HG03097 (cell line): ENCODE results near the gene SMIM12.

Source experiments
- ATAC-seq: cut with Tn5 transposase; IDR thresholded peaks from one replicate; pipeline ENCODE4 v1.9.1; 2021; ENCODE audit not compliant: unreplicated experiment, low FRiP score

The SMIM12 gene, protein sequence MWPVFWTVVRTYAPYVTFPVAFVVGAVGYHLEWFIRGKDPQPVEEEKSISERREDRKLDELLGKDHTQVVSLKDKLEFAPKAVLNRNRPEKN

DNA sequence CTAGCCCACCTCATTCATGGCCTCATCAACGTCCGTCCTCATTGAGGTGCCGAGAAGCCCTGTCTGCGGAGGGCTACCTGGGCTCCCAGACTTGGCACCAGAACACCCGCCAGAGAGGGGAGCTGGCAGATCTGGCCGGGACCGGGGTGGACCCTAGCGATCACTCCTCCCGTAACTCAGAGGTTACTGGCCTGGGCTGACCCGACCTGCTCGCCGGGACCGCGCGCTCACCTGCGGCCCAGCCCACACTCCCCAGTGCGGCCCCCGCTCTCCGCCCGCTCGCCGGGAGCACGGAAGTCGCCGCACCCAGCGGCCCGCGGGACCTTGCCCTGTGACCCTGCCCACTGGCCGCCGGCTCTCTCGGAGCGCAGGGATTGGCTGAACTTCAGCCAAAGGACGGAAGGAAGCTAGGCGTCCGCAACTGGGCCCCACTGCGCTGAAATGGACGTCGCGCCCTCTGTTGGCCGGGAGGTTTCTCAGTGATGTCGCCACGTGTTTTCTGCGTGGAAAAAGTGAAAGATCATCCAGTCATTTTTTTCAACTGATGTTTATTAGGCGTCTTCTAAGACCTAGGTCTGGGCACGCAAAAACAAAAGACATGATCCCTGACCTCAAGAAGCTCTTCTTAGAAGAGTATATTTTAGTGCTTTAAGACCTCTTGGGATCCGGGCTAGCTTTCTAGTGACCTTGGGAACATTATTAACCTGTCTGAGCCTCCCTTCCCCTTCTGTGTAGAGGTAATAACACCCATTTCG lies at the start of gene SMIM12:
Gene SMIM12 (minus strand): TSS at position 304 of the 755 bp plus-strand sequence. CDS start 3,772 bp downstream, outside the sequence.
- ATAC-seq, result peak; percentile 94

DNA sequence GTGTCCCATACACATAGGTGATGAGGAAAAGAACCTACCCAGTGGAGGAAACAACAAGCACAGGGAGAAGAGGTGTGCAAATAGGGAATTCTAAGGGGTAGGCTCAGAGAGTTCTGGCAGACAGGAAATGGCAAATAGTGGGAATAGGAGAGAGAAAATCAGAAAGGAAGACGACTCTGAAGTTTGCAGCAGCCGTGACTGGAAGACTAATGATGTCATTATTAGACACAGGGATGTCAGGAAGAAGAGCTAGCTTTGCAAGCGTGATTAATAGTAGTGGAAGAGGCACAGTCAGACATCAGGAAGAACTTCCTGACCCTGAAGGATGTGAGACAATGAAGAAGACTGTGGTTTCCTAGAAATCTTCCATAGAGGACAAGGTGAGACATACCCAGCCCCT lies 48.8 kb upstream of the SMIM12 start:
- ATAC-seq, result no peak

DNA sequence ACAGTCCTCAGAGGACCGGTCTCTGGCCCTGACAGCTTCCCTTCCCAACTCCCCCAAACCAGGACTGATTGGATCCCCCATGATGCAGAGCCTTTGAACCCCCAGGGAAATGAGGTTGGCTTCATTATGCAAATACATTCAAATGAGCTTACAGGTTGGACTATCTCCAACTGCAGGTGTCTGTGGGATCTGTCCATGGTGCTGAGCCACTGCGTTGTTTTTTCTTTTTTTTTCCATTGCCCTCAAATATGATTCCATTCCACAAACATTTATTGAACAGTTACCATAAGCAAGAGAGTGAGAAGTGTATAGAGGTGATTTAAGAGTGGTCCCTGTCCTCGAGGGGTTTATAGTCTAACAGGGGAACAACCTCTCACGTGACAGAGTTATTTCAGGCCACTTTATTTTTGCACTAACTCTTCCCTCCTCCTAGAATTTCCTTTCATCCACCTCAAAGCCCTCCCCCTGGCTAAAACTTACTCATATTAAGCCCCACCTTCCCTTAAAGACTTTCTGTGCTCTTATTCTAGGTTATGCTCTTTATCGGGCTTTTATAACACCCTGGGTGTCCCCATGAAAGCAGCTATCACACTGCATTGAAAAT lies 48.0 kb upstream of the SMIM12 start:
- no peak for ATAC-seq

DNA sequence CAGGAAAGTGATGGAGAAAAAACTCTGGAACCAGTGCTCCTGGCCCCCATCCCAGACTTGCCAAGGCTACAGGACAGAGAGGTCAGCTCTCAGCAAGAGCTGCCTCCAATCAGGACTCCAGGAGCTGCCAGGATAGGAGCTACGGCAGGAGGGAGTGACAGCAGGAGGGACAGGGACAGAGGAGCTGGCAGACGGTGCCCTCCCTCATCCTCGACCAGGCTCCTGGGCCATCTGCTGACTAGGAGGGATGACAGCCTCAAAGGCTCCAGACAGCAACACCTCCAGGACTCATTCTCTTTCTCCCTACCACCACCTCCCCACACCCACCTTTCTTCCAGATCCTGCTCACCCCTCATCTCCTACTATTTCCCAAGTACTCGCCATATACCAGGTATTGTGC lies 47.2 kb upstream of the SMIM12 start:
- ATAC-seq, result no peak

DNA sequence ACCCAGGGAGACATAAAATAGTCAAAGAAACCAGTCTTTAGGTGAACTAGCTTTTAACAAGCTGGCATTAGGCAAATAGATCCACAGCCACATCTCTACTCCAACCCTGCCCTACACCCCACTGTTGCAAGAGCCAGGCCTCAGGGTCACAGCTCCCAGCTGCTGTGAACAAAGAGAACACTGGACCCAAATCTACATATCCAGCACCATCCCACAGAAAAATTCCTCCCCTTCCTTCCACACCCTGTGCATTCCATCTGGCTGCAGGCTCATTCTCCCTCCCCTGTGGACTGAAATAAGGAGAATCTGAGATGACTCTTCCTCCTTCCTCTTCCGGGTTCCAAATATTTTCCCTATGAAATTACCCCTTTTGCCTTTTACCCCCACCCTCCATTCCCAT lies 46.7 kb upstream of the SMIM12 start:
- ATAC-seq, result no peak

DNA sequence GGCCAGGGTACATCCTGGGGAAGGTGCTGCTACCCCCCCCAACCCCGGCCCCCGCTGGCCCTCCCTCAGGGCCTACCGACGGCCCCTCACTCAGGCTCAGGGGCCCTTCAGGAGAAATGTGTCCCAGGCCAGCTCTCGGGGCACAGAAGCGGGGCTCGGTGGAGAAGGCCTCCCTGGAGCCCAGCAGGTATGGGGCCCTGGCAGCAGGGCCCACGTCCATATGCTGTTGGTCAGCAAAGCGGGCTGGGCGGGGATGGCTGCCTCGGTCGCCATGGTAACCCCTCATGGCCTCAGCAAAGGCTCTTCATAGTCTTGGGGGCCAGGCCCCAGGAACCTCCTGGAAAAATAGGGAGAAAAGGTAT lies 45.5 kb upstream of the SMIM12 start:
- ATAC-seq, result no peak

DNA sequence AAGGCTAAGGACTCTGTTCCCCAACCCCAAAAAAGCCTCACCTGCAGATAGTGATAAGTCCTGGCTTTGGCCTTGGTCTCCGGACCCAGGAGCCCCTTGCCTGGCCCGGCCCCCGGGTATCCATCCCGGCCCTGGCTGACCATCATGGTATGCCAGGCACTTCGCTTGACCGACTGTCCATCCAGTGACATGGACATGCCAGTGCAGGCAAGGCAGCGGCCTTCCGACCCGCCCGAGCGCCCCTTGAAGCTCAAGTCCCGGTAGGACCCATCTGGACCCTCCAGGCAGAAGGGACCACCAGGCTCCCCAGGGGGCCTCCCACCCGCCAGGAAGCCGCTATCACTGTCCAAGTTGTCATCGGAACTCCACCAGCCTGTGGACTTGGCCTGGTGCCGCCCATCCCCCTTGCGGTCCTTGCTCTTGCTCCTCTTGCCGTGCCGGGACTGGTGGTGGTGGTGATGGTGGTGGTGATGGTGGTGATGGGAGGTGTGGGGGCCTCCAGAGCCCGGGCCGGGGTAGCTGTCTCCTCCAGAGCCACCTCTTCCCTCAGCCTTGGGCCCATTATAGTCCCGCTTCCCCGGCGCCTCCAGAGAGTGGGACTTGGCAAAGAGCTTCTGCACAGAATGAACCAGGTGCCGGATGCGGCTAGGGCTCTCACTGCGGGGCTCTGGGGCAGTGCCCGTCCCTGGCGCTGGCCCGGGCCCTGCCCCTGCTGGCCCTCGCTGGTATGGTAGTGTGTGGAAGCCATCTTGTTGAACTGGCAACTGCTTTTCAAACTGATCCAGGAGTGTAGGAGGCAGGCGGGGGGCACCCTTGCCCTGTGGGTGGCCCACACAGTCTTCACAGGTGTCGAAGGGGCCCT lies 44.9 kb upstream of the SMIM12 start:
- no peak for ATAC-seq

DNA sequence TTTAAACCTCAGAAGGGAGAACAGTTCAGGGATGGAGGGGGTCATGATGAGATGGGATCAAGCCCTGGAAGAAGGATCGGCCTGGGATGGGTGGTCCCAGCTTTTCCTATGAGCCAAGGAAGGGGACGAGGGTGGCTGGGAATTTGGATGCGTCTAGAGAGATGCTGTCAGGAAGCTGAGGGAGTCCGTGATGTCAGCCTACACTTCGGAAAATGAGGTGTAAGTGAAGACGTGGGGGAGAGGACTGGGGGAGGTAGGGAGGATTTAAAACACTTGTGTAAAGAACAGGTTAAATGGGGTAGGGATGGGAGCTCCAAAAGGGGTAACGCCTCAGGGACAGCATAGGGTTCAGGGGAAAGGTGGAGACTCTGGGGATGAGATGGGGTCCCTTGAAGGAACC lies 42.4 kb upstream of the SMIM12 start:
- no peak for ATAC-seq

DNA sequence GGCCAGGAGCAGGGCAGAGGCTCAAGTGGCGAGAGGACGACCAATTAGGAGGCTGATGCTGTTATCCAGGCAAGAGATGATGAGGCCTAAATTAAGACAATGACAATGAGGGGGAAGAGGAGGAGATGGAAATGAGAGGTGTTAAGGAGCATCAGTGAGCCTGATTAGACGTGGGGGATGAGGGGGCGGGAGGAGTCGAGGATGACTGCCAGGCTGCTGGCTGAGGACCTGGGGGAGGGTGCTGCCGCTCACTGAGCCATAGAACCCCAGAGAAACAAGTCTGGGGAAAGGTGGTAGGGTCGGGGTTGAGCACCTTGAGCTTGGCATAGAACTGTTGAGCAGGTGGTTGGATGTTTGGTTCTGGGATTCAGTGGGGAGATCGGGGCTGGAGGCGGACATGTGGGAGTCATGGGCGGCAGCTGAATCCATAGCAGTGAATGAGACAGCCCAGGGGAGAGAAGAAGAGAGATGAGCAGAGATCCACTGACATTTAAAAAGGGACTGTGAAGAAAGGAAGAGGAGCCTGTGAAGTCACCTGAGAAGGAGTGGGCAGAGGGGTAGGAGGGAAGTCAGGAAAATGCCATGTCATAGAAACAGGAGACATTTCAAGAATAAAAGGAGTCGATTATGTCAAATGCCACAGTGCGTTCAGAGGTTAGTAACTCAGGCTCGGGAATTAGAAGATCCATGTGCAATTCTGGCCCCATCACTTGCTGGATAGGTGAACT lies 41.4 kb upstream of the SMIM12 start:
- no peak for ATAC-seq

DNA sequence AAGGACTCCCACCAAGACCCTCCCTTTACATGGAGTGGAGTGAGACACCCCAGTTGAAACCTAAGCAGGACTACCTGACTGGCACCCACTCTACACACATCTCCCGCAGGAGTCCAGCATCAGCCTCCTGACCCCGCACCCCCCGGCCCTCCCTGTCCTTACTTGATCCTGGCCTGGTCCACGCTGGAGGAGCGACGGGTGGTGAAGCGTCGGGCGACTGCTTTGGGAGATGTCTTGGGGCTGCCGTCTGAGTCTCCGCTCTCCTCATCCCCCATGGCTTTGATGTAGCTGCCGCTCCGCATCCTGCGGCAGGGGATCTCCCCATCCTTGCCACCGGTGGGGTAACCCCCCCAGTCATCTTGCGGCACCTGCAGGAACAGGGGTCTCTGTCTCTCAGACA lies 40.4 kb upstream of the SMIM12 start:
- ATAC-seq, result no peak

DNA sequence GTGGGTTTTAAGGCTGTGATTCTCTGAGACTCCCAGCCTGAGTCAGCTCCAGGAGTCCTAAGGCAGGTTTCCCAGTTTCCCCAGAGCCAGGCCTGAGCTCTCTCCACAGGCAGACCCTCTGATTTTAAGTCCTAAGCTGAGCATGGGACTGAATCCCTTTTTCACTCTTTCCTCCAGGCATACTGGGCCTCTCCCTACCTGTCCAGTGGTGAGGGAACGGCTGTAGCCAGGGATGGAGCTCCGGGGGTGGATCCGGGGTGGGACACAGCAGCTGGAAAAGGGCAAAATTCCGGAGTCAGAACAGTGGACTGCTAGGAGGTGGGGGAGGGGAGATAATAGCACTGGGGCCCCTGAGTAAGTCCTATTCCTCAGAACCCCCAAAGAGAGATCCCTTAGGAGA lies 39.9 kb upstream of the SMIM12 start:
- no peak for ATAC-seq

DNA sequence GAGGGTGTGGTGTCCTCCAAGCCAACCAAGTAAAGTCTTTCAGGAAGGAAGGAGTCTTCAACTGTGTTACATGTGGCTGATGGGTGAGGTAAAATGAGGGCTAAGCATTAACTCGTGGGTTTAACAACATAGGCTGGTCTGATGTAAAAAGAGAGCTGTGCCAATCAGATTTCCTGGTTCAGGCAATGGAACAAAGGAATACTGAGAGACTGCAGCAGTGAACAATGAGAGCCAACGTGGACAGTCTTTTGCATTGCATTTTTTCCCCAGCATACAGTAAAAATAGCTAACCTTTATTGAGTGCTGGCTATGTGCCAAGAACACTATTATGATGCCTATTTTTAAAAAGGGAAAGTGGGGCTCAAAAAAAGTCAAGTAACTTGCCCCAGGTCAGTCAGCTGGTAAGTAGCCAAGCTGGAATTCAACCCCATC lies 38.8 kb upstream of the SMIM12 start:
- ATAC-seq, result no peak

DNA sequence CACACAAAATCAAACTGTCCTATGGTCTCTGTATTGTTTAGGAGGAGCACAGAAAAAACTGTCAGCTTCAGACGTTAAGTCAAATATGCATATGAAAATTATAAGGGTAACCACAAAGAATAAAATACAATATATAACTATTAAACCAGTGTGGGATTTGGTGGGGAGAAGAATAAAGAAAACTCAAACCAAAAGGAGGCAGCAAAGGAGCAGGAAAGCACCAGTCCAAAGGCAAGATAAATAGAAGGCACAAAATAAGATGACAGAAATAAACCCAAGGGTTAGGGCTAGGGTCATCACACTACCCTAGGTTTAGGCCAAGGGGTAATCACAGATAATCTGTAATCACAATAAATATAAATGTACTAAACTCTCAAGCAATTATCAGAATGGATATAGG lies 37.1 kb upstream of the SMIM12 start:
- ATAC-seq, result no peak

DNA sequence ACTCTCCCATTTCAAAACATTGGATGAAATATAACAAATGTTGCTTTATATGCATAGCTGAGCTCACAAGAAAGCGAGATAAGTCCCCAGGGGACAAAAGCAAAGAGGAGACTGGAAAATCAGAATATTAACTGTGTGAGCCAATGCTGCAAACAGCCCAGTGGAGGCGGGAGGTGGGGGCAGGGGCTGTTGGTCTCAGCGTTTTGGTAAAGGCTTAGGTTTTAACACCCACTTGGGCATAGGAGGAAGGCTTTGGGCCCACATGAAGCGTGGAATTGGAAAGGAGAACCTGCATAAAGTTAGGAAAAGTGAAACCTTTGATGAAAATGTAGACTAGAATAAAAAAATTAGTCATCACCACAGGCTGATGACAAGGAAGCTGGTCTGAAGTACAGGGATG lies 30.2 kb upstream of the SMIM12 start:
- ATAC-seq, result no peak

DNA sequence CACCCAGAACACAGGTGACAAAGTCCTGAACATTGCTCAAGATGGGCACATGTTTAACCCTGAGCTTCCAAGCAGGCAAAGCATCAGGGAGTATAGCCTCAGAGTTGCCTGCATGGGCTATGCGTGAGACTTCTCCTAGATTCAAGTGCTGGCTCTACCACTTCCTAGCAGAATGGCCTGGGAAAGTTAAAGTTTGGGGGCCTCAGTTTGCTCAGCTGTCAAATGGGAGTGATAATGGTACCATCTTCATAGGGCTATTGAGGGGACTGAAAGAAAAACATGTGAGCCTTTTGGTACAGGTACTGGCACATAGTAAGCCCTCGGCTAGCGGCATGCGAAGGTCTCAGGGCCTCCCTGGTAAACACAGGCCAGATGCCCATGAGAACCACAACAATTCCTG lies 28.0 kb upstream of the SMIM12 start:
- no peak for ATAC-seq

DNA sequence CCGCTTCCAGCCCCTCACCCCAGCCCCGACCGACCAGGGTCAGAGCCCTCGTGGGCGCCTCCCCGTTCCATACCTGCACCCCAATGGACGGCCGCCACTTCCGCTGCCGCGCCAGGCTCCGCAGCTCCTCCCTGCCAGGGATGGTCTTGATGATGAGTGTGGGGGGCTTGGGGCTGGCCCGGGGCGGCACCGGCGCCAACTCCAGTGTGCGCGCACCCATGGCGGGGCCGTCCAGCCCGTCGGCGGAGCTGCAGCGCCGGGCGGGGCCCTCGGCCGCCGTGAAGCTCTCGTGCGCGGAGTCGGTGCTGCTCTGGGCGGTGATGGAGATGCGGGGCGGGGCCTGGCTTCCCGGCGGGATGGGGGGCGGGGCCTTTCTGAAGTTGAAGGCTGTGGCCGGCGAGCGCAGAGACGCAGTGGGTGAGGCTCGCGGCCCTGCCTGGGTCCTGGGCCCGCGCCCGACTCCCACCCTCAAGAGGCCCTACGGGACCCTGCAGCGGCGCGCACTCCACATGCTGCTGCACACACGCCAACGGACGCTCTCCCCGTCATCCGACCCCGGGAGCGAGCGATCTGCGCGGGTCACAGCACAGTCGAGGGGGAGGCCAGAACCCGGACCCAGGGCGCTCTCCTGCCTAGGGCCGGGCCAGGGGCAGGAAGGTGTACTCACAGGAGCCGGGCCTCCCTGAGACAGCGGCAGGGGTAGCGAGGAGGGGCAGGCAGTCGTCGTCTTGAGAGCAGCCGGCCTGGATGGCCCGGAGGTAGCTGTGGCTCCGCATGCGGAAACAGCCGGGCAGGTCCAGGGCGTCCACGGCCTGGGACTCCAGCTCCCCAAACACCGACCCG lies 26.1 kb upstream of the SMIM12 start:
- no peak for ATAC-seq

DNA sequence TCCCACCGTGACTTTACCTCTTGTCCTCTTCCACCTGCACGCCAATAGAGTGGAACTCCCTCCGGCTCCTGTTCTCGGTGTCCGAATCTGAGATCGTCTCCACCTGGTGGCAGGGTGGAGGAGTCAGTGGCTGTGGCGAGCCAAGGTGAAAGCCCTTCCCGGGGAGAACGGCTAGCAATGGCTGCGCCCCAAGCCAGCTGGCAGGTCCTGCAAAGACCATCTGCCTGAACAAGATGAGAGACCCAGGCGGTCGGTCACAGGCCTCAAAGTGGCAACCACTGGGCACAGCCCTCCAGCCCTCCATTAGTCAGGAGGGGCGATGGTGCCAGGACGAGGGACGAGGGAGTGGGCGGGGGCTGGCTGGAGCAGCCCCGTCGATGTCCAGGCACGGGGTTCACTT lies 25.4 kb upstream of the SMIM12 start:
- no peak for ATAC-seq

DNA sequence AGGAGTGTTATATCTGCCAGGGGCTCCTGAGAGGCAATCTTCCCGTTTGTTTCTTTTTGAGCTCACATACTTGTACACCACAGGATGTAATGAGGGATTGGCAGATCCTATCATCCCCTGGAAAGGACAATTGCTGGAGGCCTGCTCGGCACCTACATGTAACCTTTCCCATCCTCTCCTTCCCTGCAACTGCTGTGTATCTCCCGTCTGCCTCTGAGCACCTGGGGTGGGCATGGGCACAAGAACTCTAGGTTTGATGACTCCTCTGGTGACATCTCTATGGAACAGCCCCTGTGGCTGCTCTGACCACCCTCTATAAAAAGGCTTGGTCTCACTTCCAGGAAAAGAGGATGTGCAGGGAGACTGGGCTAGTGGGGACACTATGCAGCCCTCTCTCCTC lies 25.0 kb upstream of the SMIM12 start:
- no peak for ATAC-seq

DNA sequence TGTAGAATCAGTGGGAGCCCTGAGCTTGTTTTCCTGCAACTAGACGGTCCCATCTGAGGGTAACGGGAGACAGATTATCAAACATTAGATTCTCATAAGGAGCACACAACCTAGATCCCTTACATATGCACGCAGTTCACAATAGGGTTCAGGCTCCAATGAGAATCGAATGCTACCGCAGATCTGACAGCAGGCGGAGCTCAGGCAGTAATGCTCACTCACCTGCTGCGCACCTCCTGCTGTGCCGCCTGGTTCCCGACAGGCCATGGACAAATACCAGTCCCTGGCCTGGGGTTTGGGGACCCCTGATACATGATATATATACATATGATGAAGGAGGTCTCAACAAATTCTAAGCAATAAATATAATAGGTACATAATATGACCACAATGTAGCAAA lies 19.7 kb upstream of the SMIM12 start:
- no peak for ATAC-seq

DNA sequence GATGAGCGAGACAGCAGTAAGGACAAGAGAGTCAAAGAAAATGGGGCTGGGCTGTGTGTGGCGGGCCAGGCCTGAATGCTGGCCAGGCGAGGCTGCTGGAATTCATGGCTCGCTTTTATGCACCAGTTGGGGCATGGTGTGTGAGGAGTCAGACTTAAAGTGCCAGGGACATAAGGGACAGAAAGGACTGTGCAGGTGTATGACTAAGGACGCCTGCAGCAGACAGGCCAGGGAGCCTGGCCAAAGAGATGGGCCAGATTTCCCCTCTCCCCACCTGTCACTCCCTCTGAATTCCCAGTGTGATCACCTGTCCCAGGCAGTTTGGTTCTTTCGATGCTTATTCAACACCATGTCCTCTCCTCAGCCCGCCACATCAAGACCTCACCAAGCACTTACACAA lies 16.9 kb upstream of the SMIM12 start:
- no peak for ATAC-seq
